MM.1S (cell line): ENCODE measurements around the gene NPY.

ENCODE experiments used
- DNase-seq: peaks from one replicate; pipeline ENCODE4 v3.0.0-alpha.2; 2015
- H2AFZ ChIP-seq: fragments of 300-600 bp; sonication (generic); 2 replicates; pipeline ENCODE4 v1.6.0; 2016; ENCODE audit warnings: antibody characterized with exemption, low read length
- H3F3A ChIP-seq: fragments of 300-600 bp; sonication (generic); 2 replicates; pipeline ENCODE4 v1.6.1; 2016; ENCODE audit warnings: mild to moderate bottlenecking, antibody characterized with exemption, low read length, moderate library complexity, mixed read lengths; ENCODE audit not compliant: insufficient read depth
- H3K27ac ChIP-seq: fragments of 300-600 bp; sonication (generic); 2 replicates; pipeline ENCODE4 v1.5.1; 2016; ENCODE audit warnings: mild to moderate bottlenecking, low read length
- H3K27me3 ChIP-seq: fragments of 300-600 bp; sonication (generic); replicated peaks from 2 replicates; pipeline ENCODE4 v1.6.0; 2016; ENCODE audit warnings: low read length; ENCODE audit not compliant: insufficient read depth
- H3K36me3 ChIP-seq: fragments of 300-600 bp; sonication (generic); replicated peaks from 2 replicates; pipeline ENCODE4 v1.6.1; 2016; ENCODE audit warnings: mild to moderate bottlenecking, low read length, mixed read lengths; ENCODE audit not compliant: insufficient read depth
- H3K4me1 ChIP-seq: fragments of 300-600 bp; sonication (generic); 2 replicates; pipeline ENCODE4 v1.6.1; 2016; ENCODE audit warnings: low read length, mixed read lengths
- H3K4me2 ChIP-seq: fragments of 300-600 bp; sonication (generic); 2 replicates; pipeline ENCODE4 v1.6.0; 2016; ENCODE audit warnings: low read depth, low read length
- H3K4me3 ChIP-seq: fragments of 300-600 bp; sonication (generic); 2 replicates; pipeline ENCODE4 v1.5.1; 2016; ENCODE audit warnings: low read length, mixed read lengths
- H3K79me2 ChIP-seq: fragments of 300-600 bp; sonication (generic); 2 replicates; pipeline ENCODE4 v1.6.1; 2016; ENCODE audit warnings: mixed run types, low read length, mixed read lengths
- H3K9ac ChIP-seq: fragments of 300-600 bp; sonication (generic); 2 replicates; pipeline ENCODE4 v1.6.1; 2016; ENCODE audit warnings: low read length, mixed read lengths
- H3K9me2 ChIP-seq: fragments of 300-600 bp; sonication (generic); replicated peaks from 2 replicates; pipeline ENCODE4 v1.6.1; 2016; ENCODE audit warnings: mild to moderate bottlenecking, low read length, mixed read lengths; ENCODE audit not compliant: insufficient read depth
- H3K9me3 ChIP-seq: fragments of 300-600 bp; sonication (generic); replicated peaks from 2 replicates; pipeline ENCODE4 v1.6.1; 2016; ENCODE audit warnings: mild to moderate bottlenecking, low read length, mixed read lengths; ENCODE audit not compliant: insufficient read depth
- H4K20me1 ChIP-seq: fragments of 300-600 bp; sonication (generic); 2 replicates; pipeline ENCODE4 v1.6.1; 2016; ENCODE audit warnings: mild to moderate bottlenecking, low read length, moderate library complexity, mixed read lengths; ENCODE audit not compliant: insufficient read depth
- CTCF ChIP-seq: fragments of 300-600 bp; sonication (generic); IDR thresholded peaks from 2 replicates; pipeline ENCODE4 v1.5.1; 2016; ENCODE audit warnings: antibody characterized with exemption, low read length, mixed read lengths
- EZH2 ChIP-seq: fragments of 300-600 bp; sonication (generic); optimal IDR thresholded peaks from 2 replicates; pipeline ENCODE3; 2017; ENCODE audit warnings: low read depth, mild to moderate bottlenecking, antibody characterized with exemption, low read length, mixed read lengths
- EZH2phosphoT487 ChIP-seq: fragments of 300-600 bp; sonication (generic); IDR thresholded peaks from 2 replicates; pipeline ENCODE4 v1.6.1; 2018; ENCODE audit warnings: antibody characterized with exemption, low read length

NPY gene

GRCh38 chr7:24312588-24312987, 28.6 kb downstream of the NPY start:
- DNase-seq, result no peak

GRCh38 chr7:24313777-24314176, 29.8 kb downstream of the NPY start:
- no peaks in the 10 kb centered on the region for H3F3A ChIP-seq
- no peak overlapping the region for H3K4me3 ChIP-seq
- DNase-seq, result no peak
- H3K36me3 ChIP-seq, result no peaks in the 10 kb centered on the region
- no peaks in the 10 kb centered on the region for H3K4me1 ChIP-seq
- no peaks in the 10 kb centered on the region for H3K27me3 ChIP-seq
- no peak overlapping the region for H3K4me2 ChIP-seq
- no peak for TF ChIP-seq EZH2phosphoT487
- no peak for TF ChIP-seq EZH2
- TF ChIP-seq CTCF, result no peak
- H3K9ac ChIP-seq, result no peak overlapping the region
- no peaks in the 10 kb centered on the region for H4K20me1 ChIP-seq
- H2AFZ ChIP-seq, result no peak overlapping the region
- H3K9me2 ChIP-seq, result no peaks in the 10 kb centered on the region
- H3K79me2 ChIP-seq, result no peaks in the 10 kb centered on the region
- no peaks in the 10 kb centered on the region for H3K9me3 ChIP-seq
- no peak overlapping the region for H3K27ac ChIP-seq

More at GRCh38 chr7:24312588-24312987, 28.6 kb downstream of the NPY start:
- H3K79me2 ChIP-seq, result no peaks in the 10 kb centered on the region
- no peaks in the 10 kb centered on the region for H3F3A ChIP-seq
- H3K9me3 ChIP-seq, result no peaks in the 10 kb centered on the region
- H4K20me1 ChIP-seq, result no peaks in the 10 kb centered on the region
- no peaks in the 10 kb centered on the region for H3K36me3 ChIP-seq
- no peak overlapping the region for H3K27ac ChIP-seq
- H2AFZ ChIP-seq, result no peak overlapping the region
- no peak overlapping the region for H3K4me2 ChIP-seq
- H3K9ac ChIP-seq, result no peak overlapping the region
- no peaks in the 10 kb centered on the region for H3K4me1 ChIP-seq
- no peaks in the 10 kb centered on the region for H3K27me3 ChIP-seq
- TF ChIP-seq EZH2 (no peak), EZH2phosphoT487 (no peak), CTCF (no peak)
- H3K9me2 ChIP-seq, result no peaks in the 10 kb centered on the region
- no peak overlapping the region for H3K4me3 ChIP-seq

GRCh38 chr7:24316340-24316739, 32.4 kb downstream of the NPY start:
- no peaks in the 10 kb centered on the region for H3K36me3 ChIP-seq
- no peaks in the 10 kb centered on the region for H3K4me1 ChIP-seq
- no peak overlapping the region for H3K9ac ChIP-seq
- no peak overlapping the region for H3K4me2 ChIP-seq
- H3F3A ChIP-seq, result no peaks in the 10 kb centered on the region
- no peak overlapping the region for H3K4me3 ChIP-seq
- H3K9me3 ChIP-seq, result no peaks in the 10 kb centered on the region
- DNase-seq, result no peak
- no peaks in the 10 kb centered on the region for H4K20me1 ChIP-seq
- H3K79me2 ChIP-seq, result no peaks in the 10 kb centered on the region
- no peaks in the 10 kb centered on the region for H3K27me3 ChIP-seq
- TF ChIP-seq EZH2phosphoT487 (no peak), EZH2 (no peak), CTCF (no peak)
- no peaks in the 10 kb centered on the region for H3K9me2 ChIP-seq
- no peak overlapping the region for H2AFZ ChIP-seq
- H3K27ac ChIP-seq, result no peak overlapping the region

- DNase-seq, result no peak
- no peaks in the 10 kb centered on the region for H3K4me1 ChIP-seq
These were observed 34.3 kb downstream of the NPY start for GRCh38 chr7:24318326-24318725.

More at GRCh38 chr7:24318326-24318725, 34.3 kb downstream of the NPY start:
- Histone ChIP-seq H3K27me3 (no peaks in the 10 kb centered on the region), H3K27ac (no peak overlapping the region), H3K9me2 (no peaks in the 10 kb centered on the region), H2AFZ (no peak overlapping the region), H3K4me3 (no peak overlapping the region), H3K9ac (no peak overlapping the region), H3F3A (no peaks in the 10 kb centered on the region), H3K9me3 (no peaks in the 10 kb centered on the region), H3K36me3 (no peaks in the 10 kb centered on the region), H3K4me2 (no peak overlapping the region), H3K79me2 (no peaks in the 10 kb centered on the region), H4K20me1 (no peaks in the 10 kb centered on the region)
- no peak for TF ChIP-seq CTCF
- TF ChIP-seq EZH2phosphoT487, result no peak
- no peak for TF ChIP-seq EZH2
